GM12891 (cell line): ENCODE measurements around the gene PARD3.

Experiments used
- PAX5 ChIP-seq: IDR thresholded peaks from 2 replicates; pipeline ENCODE4 v1.6.1; 2011; ENCODE audit warnings: low read length, moderate library complexity, mild to moderate bottlenecking; ENCODE audit not compliant: insufficient read depth, severe bottlenecking
- POLR2A ChIP-seq: IDR thresholded peaks from 2 replicates; pipeline ENCODE4 v1.6.1; 2011; ENCODE audit warnings: low read depth, low read length, control low read depth
- POLR2AphosphoS5 ChIP-seq: IDR thresholded peaks from 2 replicates; pipeline ENCODE4 v1.6.1; 2011; ENCODE audit warnings: low read depth, low read length, control low read depth
- POU2F2 ChIP-seq: IDR thresholded peaks from 2 replicates; pipeline ENCODE4 v1.6.1; 2011; ENCODE audit warnings: low read depth, mild to moderate bottlenecking, control low read depth, low read length, moderate library complexity
- SPI1 ChIP-seq: IDR thresholded peaks from 2 replicates; pipeline ENCODE4 v1.6.1; 2011; ENCODE audit warnings: low read depth, low read length, control low read depth
- TAF1 ChIP-seq: IDR thresholded peaks from 2 replicates; pipeline ENCODE4 v1.6.1; 2011; ENCODE audit warnings: low read depth, low read length, control low read depth

- TF ChIP-seq POLR2A = no peak
- TF ChIP-seq POLR2AphosphoS5 = no peak
- TF ChIP-seq SPI1 = no peak
- TF ChIP-seq TAF1 = no peak
- TF ChIP-seq PAX5 = no peak
- TF ChIP-seq POU2F2 = no peak
Measured at GRCh38 chr10:34154383-34154900, 660.7 kb downstream of the PARD3 start.
